ENCODE results near the gene GJD3.

DNA sequence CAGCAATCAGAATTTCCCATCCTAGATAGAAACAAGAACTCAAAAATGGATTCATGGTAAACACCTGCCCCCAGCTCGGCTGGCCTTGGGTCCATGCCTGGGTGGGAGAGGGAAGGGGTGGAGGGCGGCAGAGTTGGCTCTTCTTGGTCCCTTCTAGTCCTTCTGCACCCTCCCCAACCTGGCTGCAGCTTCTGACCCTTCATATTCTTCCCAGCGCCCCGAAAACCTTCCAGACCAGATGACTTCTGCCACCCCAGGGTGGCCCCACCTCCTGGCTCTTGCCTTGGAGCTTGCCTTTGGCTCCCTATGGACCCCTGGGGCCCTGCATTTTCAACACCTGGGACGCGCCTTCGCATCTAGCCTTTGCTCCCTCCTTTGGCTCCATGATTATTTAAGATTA, 5.4 kb upstream of the GJD3 start:
- TF ChIP-seq POLR2A (IDR thresholded peaks at IDR 0.05), result no peak
- TF ChIP-seq EP300 (IDR thresholded peaks at IDR 0.05), result no peak
- TF ChIP-seq, protein P1, sequence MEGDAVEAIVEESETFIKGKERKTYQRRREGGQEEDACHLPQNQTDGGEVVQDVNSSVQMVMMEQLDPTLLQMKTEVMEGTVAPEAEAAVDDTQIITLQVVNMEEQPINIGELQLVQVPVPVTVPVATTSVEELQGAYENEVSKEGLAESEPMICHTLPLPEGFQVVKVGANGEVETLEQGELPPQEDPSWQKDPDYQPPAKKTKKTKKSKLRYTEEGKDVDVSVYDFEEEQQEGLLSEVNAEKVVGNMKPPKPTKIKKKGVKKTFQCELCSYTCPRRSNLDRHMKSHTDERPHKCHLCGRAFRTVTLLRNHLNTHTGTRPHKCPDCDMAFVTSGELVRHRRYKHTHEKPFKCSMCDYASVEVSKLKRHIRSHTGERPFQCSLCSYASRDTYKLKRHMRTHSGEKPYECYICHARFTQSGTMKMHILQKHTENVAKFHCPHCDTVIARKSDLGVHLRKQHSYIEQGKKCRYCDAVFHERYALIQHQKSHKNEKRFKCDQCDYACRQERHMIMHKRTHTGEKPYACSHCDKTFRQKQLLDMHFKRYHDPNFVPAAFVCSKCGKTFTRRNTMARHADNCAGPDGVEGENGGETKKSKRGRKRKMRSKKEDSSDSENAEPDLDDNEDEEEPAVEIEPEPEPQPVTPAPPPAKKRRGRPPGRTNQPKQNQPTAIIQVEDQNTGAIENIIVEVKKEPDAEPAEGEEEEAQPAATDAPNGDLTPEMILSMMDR (IDR thresholded peaks at IDR 0.05), result no peak

Measured in gastroesophageal sphincter (tissue), 3 donors.